GM21423 (cell line): Measurements from ENCODE around the gene ZNF236.

Experiments used
- ATAC-seq: cut with Tn5 transposase; IDR thresholded peaks from one replicate; pipeline ENCODE4 v1.9.1; 2021; ENCODE audit warnings: mild to moderate bottlenecking, moderate library complexity; ENCODE audit not compliant: unreplicated experiment

ZNF236 gene

GRCh38 chr18:76819411-76820136 lies 2.8 kb upstream of the ZNF236 start:
- ATAC-seq = no peak

- ATAC-seq = no peak
Observed at GRCh38 chr18:76821356-76821874, 942 bp upstream of the ZNF236 start.

GRCh38 chr18:76821875-76822505 lies 367 bp upstream of the ZNF236 start:
- ATAC-seq = peak; percentile 41

GRCh38 chr18:76823161-76823538 lies 793 bp downstream of the ZNF236 start:
- ATAC-seq = no peak

GRCh38 chr18:76823587-76824011 lies 1.2 kb downstream of the ZNF236 start:
- no peak for ATAC-seq

GRCh38 chr18:76824145-76824676 lies 1.9 kb downstream of the ZNF236 start:
- ATAC-seq = no peak

- no peak for ATAC-seq
Observed at GRCh38 chr18:76824754-76825153, 2.4 kb downstream of the ZNF236 start.

GRCh38 chr18:76827205-76828200 lies 5.1 kb downstream of the ZNF236 start:
- no peak for ATAC-seq

- no peak for ATAC-seq
Observed at GRCh38 chr18:76834379-76834778, 12.0 kb downstream of the ZNF236 start.

GRCh38 chr18:76835380-76835779 lies 13.0 kb downstream of the ZNF236 start:
- ATAC-seq = no peak

GRCh38 chr18:76837071-76837470 lies 14.7 kb downstream of the ZNF236 start:
- ATAC-seq = no peak

GRCh38 chr18:76838182-76838581 lies 15.8 kb downstream of the ZNF236 start:
- no peak for ATAC-seq

GRCh38 chr18:76839086-76839794 lies 16.9 kb downstream of the ZNF236 start:
- no peak for ATAC-seq

GRCh38 chr18:76842837-76843530 lies 20.6 kb downstream of the ZNF236 start:
- ATAC-seq = no peak

- no peak for ATAC-seq
Observed at GRCh38 chr18:76844144-76844543, 21.8 kb downstream of the ZNF236 start.

- no peak for ATAC-seq
Observed at GRCh38 chr18:76844742-76845477, 22.6 kb downstream of the ZNF236 start.

- ATAC-seq = no peak
Observed at GRCh38 chr18:76846217-76846616, 23.9 kb downstream of the ZNF236 start.

- no peak for ATAC-seq
Observed at GRCh38 chr18:76847916-76848315, 25.6 kb downstream of the ZNF236 start.

GRCh38 chr18:76850112-76850511 lies 27.8 kb downstream of the ZNF236 start:
- no peak for ATAC-seq
